ENCODE results near the gene MAP3K7. TPM values are rescaled to one million over a fixed set of nuclear protein-coding genes. Genes with fewer than 3 reads are reported as not detected.

Gene MAP3K7
- total RNA-seq, 1 experiment from 2014 or later = 31.9 TPM

DNA sequence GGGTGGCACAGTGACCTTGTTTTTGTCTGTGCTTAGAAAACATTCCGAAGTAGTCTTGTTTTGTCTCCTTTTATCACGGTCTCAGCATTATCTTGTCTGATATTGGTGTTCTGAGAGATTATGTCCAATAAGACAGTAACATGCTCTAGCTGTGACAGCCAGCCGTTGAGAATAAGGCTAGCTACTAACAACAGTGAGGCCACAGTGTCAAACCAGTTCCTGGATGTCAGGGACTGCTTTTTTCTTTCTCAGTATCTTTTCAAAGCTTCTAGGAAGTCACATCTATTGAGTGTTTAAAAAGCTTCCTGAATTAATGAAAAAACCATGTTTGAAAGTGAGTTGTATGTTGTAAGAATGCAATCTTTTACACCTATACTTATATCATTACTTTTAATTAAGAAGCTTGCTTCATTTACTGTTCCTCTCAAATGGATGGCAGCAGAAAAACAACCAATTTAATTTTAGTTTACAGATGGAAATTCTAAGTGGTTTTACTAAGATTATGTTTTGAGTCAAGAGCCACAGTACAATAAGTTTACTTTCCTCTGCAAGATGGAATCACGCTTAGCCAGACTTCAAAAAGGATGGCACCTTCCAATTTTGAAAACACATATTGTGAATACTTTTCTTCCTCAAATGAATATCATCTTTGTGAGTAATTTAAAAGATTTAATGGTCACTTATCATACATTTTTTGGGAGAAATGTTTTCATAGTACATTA lies 53.1 kb downstream of the MAP3K7 start:
- POLR2A ChIA-PET (ENCODE audit: unreplicated experiment) = no interaction called here
- intact Hi-C loops (cut with micrococcal nuclease; ENCODE audit: unreplicated experiment) = no loop called here

DNA sequence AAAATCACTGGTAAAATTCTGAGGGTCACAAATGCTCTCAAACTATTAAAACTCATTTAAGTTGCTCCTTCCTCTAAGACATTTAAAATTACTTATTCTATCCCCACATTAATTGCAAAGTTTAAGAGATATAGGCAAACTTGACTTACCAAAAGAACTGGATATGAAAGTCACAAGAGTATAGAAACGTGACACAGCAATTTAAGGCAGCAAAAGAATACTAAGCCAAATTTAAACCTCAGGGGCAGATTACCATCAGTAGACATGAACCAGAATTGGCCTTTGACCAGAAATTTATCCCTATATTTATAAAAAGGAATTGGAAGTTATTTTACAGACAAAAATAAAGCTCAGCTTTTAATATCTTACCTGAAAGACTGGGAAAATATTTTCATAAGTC lies 56.0 kb downstream of the MAP3K7 start:
- H4K20me1 ChIP-seq (ENCODE audit: insufficient read depth) = no peaks in the 10 kb centered on the region
- no peaks in the 10 kb centered on the region for H3K36me3 ChIP-seq (ENCODE audit: low read depth)
- no peaks in the 10 kb centered on the region for H3K79me2 ChIP-seq (ENCODE audit: low read depth)
- H3K9me3 ChIP-seq (ENCODE audit: insufficient read depth, low read depth) = no peaks in the 10 kb centered on the region
- TF ChIP-seq EZH2 (IDR thresholded peaks at IDR 0.05; ENCODE audit: low read depth) = no peak
- TF ChIP-seq, protein P1, sequence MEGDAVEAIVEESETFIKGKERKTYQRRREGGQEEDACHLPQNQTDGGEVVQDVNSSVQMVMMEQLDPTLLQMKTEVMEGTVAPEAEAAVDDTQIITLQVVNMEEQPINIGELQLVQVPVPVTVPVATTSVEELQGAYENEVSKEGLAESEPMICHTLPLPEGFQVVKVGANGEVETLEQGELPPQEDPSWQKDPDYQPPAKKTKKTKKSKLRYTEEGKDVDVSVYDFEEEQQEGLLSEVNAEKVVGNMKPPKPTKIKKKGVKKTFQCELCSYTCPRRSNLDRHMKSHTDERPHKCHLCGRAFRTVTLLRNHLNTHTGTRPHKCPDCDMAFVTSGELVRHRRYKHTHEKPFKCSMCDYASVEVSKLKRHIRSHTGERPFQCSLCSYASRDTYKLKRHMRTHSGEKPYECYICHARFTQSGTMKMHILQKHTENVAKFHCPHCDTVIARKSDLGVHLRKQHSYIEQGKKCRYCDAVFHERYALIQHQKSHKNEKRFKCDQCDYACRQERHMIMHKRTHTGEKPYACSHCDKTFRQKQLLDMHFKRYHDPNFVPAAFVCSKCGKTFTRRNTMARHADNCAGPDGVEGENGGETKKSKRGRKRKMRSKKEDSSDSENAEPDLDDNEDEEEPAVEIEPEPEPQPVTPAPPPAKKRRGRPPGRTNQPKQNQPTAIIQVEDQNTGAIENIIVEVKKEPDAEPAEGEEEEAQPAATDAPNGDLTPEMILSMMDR (conservative IDR thresholded peaks at IDR 0.05) = no peak
- no peak overlapping the region for H3K4me3 ChIP-seq
- ChIA-PET POLR2A (ENCODE audit: unreplicated experiment) (interaction anchor here (0.6 kb wide), 1 partner anchor 1181 kb away, joined by 4 read pairs; no protein-coding TSS in a partner anchor), CTCF (no interaction called here)
- no peaks in the 10 kb centered on the region for H3F3A ChIP-seq (ENCODE audit: insufficient read depth, low read depth)
- no peaks in the 10 kb centered on the region for H3K27me3 ChIP-seq (ENCODE audit: insufficient read depth, low read depth)
- intact Hi-C loops (cut with micrococcal nuclease; ENCODE audit: unreplicated experiment) = no loop called here
- BruUV-seq (replicated peaks) = no TSS peak
- H3K4me1 ChIP-seq (replicated peaks; ENCODE audit: insufficient read depth) = no peaks in the 10 kb centered on the region
- no peaks in the 10 kb centered on the region for H3K9me2 ChIP-seq (ENCODE audit: insufficient read depth)
- no peak overlapping the region for H3K27ac ChIP-seq
- H2AFZ ChIP-seq = no peak overlapping the region
- no peak for DNase-seq
- H3K4me2 ChIP-seq = no peak overlapping the region

More for the DNA sequence above, 53.1 kb downstream of the MAP3K7 start:
- DNase-seq = no peak
- TF ChIP-seq, protein P1 (conservative IDR thresholded peaks at IDR 0.05) = no peak
- TF ChIP-seq EZH2 (IDR thresholded peaks at IDR 0.05; ENCODE audit: low read depth) = no peak
- Histone ChIP-seq H3K4me3 (no peak overlapping the region), H3K36me3 (ENCODE audit: low read depth) (no peaks in the 10 kb centered on the region), H3K27me3 (ENCODE audit: insufficient read depth, low read depth) (no peaks in the 10 kb centered on the region), H2AFZ (no peak overlapping the region), H3K9me2 (ENCODE audit: insufficient read depth) (no peaks in the 10 kb centered on the region), H4K20me1 (ENCODE audit: insufficient read depth) (no peaks in the 10 kb centered on the region), H3K4me2 (no peak overlapping the region), H3K27ac (no peak overlapping the region), H3F3A (ENCODE audit: insufficient read depth, low read depth) (no peaks in the 10 kb centered on the region), H3K4me1 (replicated peaks; ENCODE audit: insufficient read depth) (no peaks in the 10 kb centered on the region), H3K79me2 (ENCODE audit: low read depth) (no peaks in the 10 kb centered on the region), H3K9me3 (ENCODE audit: insufficient read depth, low read depth) (no peaks in the 10 kb centered on the region)
- BruUV-seq (replicated peaks) = no TSS peak
- CTCF ChIA-PET = no interaction called here

DNA sequence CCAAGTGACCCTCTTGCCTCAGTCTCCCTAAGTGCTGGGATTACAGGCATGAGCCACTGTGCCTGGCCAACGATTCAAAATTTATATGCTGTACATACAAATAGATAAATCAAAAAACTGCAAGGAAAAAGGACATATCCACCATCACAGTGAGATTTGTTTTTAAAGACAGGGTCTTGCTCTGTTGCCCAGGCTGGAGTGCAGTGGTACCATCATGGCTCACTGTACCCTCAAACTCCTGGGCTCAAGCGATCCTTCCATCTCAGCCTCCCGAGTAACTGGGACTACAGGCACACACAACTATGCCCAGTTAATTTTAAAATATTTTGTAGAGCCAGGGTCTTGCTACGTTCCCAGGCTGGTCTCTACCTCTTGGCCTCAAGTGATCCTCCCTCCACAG lies 61.5 kb downstream of the MAP3K7 start:
- Histone ChIP-seq H3K9me2 (ENCODE audit: insufficient read depth) (no peaks in the 10 kb centered on the region), H4K20me1 (ENCODE audit: insufficient read depth) (no peaks in the 10 kb centered on the region), H3K27me3 (ENCODE audit: insufficient read depth, low read depth) (no peaks in the 10 kb centered on the region), H3K27ac (no peak overlapping the region), H3K4me1 (replicated peaks; ENCODE audit: insufficient read depth) (no peaks in the 10 kb centered on the region), H3K9me3 (ENCODE audit: insufficient read depth, low read depth) (no peaks in the 10 kb centered on the region), H3K36me3 (ENCODE audit: low read depth) (0 out of 2 replicates have a peak, but pooled peaks cover 3% of the 10 kb centered on the region), H2AFZ (no peak overlapping the region), H3F3A (ENCODE audit: insufficient read depth, low read depth) (no peaks in the 10 kb centered on the region), H3K4me2 (no peak overlapping the region), H3K4me3 (no peak overlapping the region), H3K79me2 (ENCODE audit: low read depth) (no peaks in the 10 kb centered on the region)
- ChIA-PET CTCF (no interaction called here), POLR2A (ENCODE audit: unreplicated experiment) (no interaction called here)
- no TSS peak for BruUV-seq (replicated peaks)
- intact Hi-C loops (cut with micrococcal nuclease; ENCODE audit: unreplicated experiment) = no loop called here
- TF ChIP-seq EZH2 (IDR thresholded peaks at IDR 0.05; ENCODE audit: low read depth) = no peak
- TF ChIP-seq, protein P1 (conservative IDR thresholded peaks at IDR 0.05) = no peak
- no peak for DNase-seq
